DND-41 (cell line): Measurements from ENCODE around the gene TSHZ3.

Source experiments
- ATAC-seq: fragments of 200-7000 bp; cut with Tn5 transposase; 3 replicates; pipeline ENCODE4 v1.9.1; 2021; ENCODE audit warnings: low read depth; ENCODE audit not compliant: insufficient read depth
- DNase-seq: peaks from one replicate; pipeline ENCODE4 v3.0.0-alpha.2; 2020
- H2AFZ ChIP-seq: 2 replicates; pipeline ENCODE4 v1.6.0; 2012; ENCODE audit warnings: low read depth, low read length
- H3K27ac ChIP-seq: 2 replicates; pipeline ENCODE4 v1.5.1; 2012; ENCODE audit warnings: low read length, inconsistent platforms
- H3K27me3 ChIP-seq: fragments of 200-600 bp; sonication (generic); 2 replicates; pipeline ENCODE4 v1.6.0; 2012; ENCODE audit warnings: low read length, mild to moderate bottlenecking, inconsistent platforms; ENCODE audit not compliant: insufficient read depth, poor library complexity
- H3K36me3 ChIP-seq: 2 replicates; pipeline ENCODE4 v1.5.1; 2012; ENCODE audit warnings: low read length, inconsistent platforms; ENCODE audit not compliant: insufficient read depth
- H3K4me1 ChIP-seq: 2 replicates; pipeline ENCODE4 v1.5.1; 2012; ENCODE audit warnings: mild to moderate bottlenecking, low read length; ENCODE audit not compliant: insufficient read depth
- H3K4me2 ChIP-seq: 2 replicates; pipeline ENCODE4 v1.6.0; 2012; ENCODE audit warnings: mild to moderate bottlenecking, moderate library complexity, low read length, inconsistent platforms; ENCODE audit not compliant: insufficient read depth
- H3K4me3 ChIP-seq, 2 experiments: fragments of 200-600 bp in 1 of 2; shearing (Covaris generic) in 1 of 2; 2 replicates each; pipeline ENCODE4 v1.5.1; 2012 to 2016; ENCODE audit warnings: inconsistent platforms in 2 of 2, low read length in 2 of 2, mild to moderate bottlenecking in 2 of 2, low read depth in 1 of 2, moderate library complexity in 1 of 2
- H3K79me2 ChIP-seq: 2 replicates; pipeline ENCODE4 v1.6.0; 2012; ENCODE audit warnings: low read length, inconsistent platforms; ENCODE audit not compliant: insufficient read depth
- H3K9ac ChIP-seq: 2 replicates; pipeline ENCODE4 v1.6.0; 2012; ENCODE audit warnings: low read depth, mild to moderate bottlenecking, inconsistent platforms, low read length, moderate library complexity
- H3K9me3 ChIP-seq: 2 replicates; pipeline ENCODE4 v1.5.1; 2012; ENCODE audit warnings: low read length, moderate library complexity, mild to moderate bottlenecking, inconsistent platforms; ENCODE audit not compliant: insufficient read depth, severe bottlenecking
- H4K20me1 ChIP-seq: 2 replicates; pipeline ENCODE4 v1.6.0; 2012; ENCODE audit warnings: low read length; ENCODE audit not compliant: insufficient read depth
- EZH2 ChIP-seq: IDR thresholded peaks from 3 replicates; pipeline ENCODE4 v1.6.1; 2012; ENCODE audit warnings: borderline replicate concordance, low read depth, mild to moderate bottlenecking, moderate library complexity, low read length, inconsistent platforms; ENCODE audit not compliant: severe bottlenecking
- TF ChIP-seq, protein P1 (sequence below): IDR thresholded peaks from 2 replicates; pipeline ENCODE4 v1.5.1; 2012; ENCODE audit warnings: borderline replicate concordance, low read length, moderate library complexity, mild to moderate bottlenecking; ENCODE audit not compliant: poor library complexity, severe bottlenecking; ENCODE audit errors: extremely low read depth

TSHZ3 gene

DNA sequence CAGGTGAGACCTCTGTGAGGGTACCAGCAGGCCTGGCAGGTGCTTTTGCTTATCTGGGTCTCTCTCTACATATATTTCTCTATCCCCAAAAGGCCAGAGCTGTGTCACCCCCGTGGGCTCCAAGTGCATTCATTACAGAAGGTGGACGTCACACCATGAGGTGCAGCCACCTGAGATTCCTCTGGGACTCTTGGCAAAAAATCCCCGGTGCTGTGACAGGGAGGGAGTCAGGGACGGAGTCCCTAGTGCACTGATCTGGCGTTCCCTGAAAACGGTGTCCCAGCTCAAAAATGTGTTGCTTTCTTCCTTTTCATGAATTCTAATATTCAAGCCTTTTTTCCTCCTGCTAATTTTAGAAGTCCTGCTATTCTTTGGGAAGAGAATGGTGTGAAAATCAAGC is 13.5 kb downstream of the TSHZ3 start:
- DNase-seq (no peak), ATAC-seq (no peak)
- no peak for TF ChIP-seq EZH2
- TF ChIP-seq, protein P1, sequence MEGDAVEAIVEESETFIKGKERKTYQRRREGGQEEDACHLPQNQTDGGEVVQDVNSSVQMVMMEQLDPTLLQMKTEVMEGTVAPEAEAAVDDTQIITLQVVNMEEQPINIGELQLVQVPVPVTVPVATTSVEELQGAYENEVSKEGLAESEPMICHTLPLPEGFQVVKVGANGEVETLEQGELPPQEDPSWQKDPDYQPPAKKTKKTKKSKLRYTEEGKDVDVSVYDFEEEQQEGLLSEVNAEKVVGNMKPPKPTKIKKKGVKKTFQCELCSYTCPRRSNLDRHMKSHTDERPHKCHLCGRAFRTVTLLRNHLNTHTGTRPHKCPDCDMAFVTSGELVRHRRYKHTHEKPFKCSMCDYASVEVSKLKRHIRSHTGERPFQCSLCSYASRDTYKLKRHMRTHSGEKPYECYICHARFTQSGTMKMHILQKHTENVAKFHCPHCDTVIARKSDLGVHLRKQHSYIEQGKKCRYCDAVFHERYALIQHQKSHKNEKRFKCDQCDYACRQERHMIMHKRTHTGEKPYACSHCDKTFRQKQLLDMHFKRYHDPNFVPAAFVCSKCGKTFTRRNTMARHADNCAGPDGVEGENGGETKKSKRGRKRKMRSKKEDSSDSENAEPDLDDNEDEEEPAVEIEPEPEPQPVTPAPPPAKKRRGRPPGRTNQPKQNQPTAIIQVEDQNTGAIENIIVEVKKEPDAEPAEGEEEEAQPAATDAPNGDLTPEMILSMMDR: no peak
- Histone ChIP-seq H3K79me2 (peaks cover 62% of the 10 kb centered on the region), H3K4me3 (no peak overlapping the region), H3K9ac (no peak overlapping the region), H2AFZ (no peak overlapping the region), H4K20me1 (peaks cover 47% of the 10 kb centered on the region), H3K27ac (no peak overlapping the region), H3K4me2 (no peak overlapping the region), H3K27me3 (no peaks in the 10 kb centered on the region), H3K9me3 (no peaks in the 10 kb centered on the region), H3K4me1 (peaks cover 26% of the 10 kb centered on the region), H3K36me3 (no peaks in the 10 kb centered on the region; the same call in 1 of the 2 replicates)

DNA sequence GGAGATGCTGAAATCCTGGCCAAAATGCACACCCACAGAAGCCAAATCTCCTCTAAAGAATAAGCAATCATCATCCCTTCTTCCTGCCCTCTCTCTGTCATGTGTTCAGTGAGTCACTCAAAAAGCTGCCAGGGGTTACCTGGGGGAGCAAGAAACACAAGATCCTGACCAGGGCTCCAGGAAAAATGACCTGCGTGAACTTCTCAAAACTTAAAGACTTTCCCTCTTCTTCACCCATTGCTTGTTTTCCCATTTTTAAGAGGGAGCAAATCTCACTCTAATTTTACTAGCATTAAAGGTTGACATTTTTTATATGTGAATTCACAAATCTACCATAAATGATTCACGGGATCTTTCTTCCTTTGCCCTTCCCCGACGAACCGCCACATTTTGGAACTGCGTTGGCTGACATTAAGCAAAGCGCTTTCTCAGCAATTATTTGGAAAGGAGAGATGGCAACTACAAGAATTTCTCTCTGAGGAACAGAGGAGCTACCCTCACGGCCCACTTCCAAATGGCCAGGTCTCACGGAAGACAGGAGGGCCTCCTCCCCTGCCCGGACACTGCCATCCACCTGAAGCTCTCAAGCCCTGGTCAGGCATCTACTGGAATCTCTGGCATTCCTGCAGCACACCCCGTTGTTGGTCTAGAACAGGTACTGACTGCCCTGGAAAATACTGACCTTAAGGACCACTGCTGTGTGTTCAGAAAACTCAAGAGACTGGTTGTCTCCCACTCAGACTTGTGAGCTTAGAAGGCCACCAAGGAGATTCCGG is 14.2 kb downstream of the TSHZ3 start:
- no peak for ATAC-seq
- Histone ChIP-seq H3K4me2 (no peak overlapping the region), H3K79me2 (peaks cover 68% of the 10 kb centered on the region)

DNA sequence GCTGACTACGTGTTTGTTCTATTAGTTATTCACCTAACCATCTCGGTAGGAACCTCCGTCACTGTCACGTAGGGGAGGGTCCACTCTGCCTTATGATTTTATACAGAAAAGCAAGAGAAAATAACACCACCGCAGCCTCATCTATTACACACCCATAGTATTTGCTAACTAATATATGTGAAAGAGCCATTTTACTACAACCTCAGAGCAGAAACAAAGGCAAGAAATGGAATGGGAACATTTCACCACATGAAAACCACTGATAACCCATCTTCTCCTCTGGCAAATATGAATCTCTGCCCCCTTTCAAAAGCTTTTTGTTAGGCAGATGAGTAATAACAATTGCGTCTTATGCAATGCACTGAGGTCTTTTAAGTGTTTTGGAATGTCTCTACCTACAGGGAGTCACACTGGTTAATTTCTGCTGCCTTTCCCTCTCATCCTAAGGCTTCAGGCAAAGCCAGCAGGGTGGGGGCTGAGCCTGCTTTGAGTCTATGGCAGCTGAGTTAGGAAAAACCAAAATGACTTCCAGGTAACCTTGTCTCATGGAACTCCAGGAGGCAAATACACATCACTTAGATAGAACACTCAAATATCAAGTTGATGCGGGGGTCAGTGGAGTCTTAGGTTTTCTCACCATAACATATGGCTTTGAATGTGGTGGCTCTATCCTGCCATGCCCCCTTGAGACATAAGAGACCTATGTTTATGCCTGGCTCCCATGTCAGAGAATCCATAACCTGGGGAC is 15.0 kb downstream of the TSHZ3 start:
- Histone ChIP-seq H3K4me1 (peaks cover 13% of the 10 kb centered on the region), H2AFZ (no peak overlapping the region), H3K4me3 (no peak overlapping the region), H3K27me3 (no peaks in the 10 kb centered on the region), H3K9ac (no peak overlapping the region), H3K79me2 (peaks cover 69% of the 10 kb centered on the region), H4K20me1 (peaks cover 45% of the 10 kb centered on the region), H3K9me3 (no peaks in the 10 kb centered on the region), H3K4me2 (no peak overlapping the region), H3K27ac (no peak overlapping the region), H3K36me3 (no peaks in the 10 kb centered on the region; the same call in 1 of the 2 replicates)
- TF ChIP-seq EZH2: no peak
- TF ChIP-seq, protein P1: no peak
- DNase-seq (no peak), ATAC-seq (no peak)

More for the DNA sequence above, 14.2 kb downstream of the TSHZ3 start:
- H3K27me3 ChIP-seq: no peaks in the 10 kb centered on the region
- no peak overlapping the region for H3K27ac ChIP-seq
- H2AFZ ChIP-seq: no peak overlapping the region
- no peak for DNase-seq
- H3K9me3 ChIP-seq: no peaks in the 10 kb centered on the region
- H3K4me3 ChIP-seq: no peak overlapping the region
- H3K9ac ChIP-seq: no peak overlapping the region
- TF ChIP-seq, protein P1: no peak
- TF ChIP-seq EZH2: no peak
- no peaks in the 10 kb centered on the region; the same call in 1 of the 2 replicates for H3K36me3 ChIP-seq
- peaks cover 20% of the 10 kb centered on the region for H3K4me1 ChIP-seq
- peaks cover 49% of the 10 kb centered on the region for H4K20me1 ChIP-seq
